ENCODE data around the gene UPK3BL1. TPM values are rescaled to one million over a fixed set of nuclear protein-coding genes. Genes with fewer than 3 reads are reported as not detected.
"Not testable (repeated sequence)": the region's sequence is repeated elsewhere in the genome, so short reads cannot be mapped to it uniquely, and the experiment has no call there.

Gene UPK3BL1, protein sequence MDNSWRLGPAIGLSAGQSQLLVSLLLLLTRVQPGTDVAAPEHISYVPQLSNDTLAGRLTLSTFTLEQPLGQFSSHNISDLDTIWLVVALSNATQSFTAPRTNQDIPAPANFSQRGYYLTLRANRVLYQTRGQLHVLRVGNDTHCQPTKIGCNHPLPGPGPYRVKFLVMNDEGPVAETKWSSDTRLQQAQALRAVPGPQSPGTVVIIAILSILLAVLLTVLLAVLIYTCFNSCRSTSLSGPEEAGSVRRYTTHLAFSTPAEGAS
- 34.9 TPM for polyA plus RNA-seq (2012; ENCODE audit: missing spikeins)

DNA sequence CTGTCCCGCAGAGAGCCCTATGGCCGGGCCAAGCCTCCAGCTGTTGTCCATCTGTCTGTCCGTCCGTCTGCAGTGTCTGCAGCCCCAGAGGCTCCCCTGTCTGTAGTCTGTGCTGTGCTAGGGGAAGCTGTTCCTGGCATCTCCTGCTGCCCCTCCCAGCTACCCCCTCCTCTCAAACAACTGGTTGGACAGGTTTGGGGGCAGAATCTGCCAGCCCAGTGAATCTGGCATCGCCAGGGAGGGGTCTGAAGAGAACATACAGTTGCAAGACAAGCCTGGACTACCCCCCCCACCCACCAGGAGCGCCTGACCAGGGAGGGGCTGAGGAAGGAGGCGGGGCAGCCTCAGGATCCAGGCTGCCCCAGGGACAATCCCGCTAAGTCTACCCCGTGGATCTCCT is at the start of gene UPK3BL1:
Gene UPK3BL1, minus strand, starts transcription at position 101 of the 400 bp plus-strand sequence. Its CDS starts 50 bp downstream, at position 51.
- not testable (repeated sequence) for FAIRE-seq; DNase-seq (ENCODE audit: insufficient read length)

DNA sequence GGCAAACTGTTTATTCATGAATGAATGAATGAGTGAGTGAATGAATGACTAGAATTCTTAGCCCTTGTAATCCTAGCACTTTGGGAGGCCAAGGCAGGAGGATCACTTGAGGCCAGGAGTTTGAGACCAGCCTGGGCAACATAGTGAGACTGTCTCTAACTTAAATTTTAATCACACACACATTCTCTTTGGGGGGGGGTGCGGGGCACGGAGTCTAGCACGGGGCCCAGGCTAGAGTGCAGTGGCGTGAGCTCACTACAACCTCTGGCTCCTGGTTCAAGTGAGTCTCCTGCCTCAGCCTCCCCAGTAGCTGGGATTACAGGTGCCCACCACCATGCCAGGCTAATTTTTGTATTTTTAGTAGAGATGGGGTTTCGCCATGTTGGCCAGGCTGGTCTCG is 48.0 kb upstream of the UPK3BL1 start:
- FAIRE-seq = not testable (repeated sequence)

DNA sequence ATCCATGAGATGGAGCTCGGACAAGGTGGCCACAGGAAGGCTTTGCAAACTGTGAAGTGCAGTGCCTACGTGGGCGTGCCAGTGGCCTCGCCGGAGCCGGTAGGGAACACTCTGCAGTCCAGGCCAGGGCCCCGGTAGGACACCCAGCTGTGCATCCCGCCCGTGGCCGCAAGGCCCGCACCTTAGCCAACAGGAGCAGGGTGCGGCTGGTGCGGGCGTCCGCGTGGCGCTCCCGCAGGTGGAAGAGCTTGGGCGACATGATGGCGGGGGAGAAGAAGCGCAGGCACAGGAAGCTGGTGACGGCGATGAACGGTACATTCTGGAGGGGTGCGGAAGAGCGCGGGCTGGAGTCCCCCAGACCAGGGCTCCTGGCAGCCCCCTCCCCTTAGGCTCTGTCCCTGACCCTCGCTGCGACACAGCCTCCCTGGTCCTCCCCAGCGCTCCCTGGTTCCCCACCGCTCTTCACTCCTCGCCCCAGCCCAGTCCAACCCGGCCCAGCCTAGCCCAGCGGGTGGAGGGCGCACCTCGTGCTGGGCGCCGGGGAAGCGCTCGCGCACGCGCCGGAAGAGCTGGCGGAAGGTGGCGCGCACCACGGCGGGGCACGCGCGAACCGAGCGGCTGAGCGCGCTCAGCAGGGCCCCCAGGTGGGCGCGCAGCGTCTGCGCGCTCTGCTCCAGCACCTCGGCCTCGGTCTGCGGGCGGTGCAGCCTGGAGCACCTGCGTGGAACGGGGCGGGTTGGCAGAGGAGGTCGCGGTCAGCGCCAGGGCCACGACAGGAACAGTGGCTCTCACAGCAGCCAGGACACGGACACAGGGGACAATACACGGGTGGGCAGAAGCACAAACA is 47.1 kb upstream of the UPK3BL1 start:
- FAIRE-seq; DNase-seq (ENCODE audit: insufficient read length): not testable (repeated sequence)

More for the DNA sequence above, 48.0 kb upstream of the UPK3BL1 start:
- DNase-seq (ENCODE audit: insufficient read length) = not testable (repeated sequence)

DNA sequence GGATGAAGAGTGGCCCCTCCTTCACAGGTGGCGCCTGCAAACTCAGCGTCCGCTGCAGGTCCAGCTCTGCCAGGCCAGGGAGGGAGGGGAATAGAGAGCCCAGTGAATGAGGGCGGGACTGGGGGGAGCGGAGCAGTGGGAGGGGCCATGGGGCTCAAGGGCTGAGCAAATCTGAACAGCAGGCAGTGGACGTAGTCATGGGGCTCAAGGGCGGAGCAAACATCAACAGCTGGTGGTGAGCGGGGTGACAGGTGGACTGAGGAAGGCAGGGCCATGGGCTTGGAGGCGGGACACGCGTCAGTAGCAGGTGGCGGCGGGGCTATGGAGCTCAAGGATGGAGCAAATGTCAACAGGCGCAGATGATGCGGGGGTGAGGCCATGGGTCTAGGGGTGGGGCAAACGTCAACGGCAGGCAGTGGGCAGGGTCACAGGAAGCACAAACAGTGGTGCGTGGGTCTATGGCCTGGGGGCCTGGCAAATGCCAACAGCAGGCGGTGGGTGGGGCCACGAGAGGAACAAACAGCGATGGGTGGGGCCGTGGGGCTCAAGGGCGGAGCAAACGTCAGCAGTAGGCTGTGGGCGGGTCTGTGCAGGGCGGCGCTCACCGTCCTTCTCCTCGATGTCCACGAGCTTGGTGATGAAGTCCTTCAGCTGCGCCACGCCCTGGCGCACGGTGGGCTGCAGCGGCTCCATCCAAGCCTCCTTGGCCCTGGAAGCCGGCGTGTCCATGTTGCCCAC is 45.9 kb upstream of the UPK3BL1 start:
- FAIRE-seq; DNase-seq (ENCODE audit: insufficient read length): not testable (repeated sequence)

DNA sequence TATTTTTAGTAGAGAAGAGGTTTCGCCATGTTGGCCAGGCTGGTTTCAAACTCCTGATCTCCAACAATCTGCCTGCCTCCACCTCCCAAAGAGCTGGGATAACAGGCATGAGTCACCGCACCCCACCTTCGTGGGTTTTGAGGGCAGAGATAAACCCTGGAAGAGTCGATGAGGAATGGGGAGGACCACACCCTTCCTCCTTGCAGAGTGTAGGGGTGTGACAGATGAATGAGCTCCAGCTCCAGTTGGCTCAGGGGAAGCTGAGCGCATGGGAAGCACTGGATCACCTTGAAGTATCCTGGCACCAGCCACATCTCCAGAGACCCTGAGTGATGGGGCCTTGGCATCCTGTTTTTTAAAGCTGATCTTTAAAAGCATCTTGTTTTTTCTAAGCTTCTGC is 40.0 kb upstream of the UPK3BL1 start:
- DNase-seq (ENCODE audit: insufficient read length); FAIRE-seq: not testable (repeated sequence)

DNA sequence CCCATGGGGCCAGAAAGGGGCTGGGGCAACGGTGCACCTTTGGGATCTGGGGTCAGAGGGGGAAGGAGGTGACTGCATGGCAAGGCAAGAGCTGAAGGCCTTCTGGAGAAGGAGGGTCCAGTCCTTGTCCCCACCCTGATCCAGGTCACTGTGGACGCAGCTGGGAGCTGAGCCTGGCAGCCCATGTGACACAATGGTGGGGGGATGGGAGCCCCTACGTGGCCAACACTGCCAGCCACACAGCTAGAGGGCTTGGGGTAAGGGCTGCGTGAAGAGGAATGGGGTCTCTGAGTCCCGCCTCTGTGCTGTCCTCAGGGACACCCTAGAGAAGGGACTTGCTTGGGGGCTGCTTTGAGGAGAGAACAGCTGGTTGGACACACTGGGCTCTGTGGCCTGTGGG is 38.2 kb upstream of the UPK3BL1 start:
- not testable (repeated sequence) for FAIRE-seq; DNase-seq (ENCODE audit: insufficient read length)

DNA sequence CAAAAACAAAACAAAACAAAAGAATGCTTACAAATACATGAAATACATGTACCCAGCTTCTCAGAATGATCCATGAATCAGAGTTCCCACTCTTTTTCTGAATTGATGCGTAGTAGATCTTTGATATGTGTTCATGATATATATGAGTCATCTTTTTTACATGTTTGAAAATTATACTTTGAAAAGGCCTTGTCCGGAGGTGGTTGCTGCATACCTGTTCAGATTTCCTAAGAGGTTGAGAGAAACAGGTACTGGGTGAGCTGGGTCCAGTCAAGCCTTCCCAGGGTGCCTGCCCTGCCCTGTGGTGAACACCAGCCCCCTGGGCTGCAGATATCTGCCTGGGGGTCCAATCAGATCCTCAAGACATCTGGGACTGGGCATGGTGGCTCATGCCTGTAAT is 33.0 kb upstream of the UPK3BL1 start:
- not testable (repeated sequence) for FAIRE-seq; DNase-seq (ENCODE audit: insufficient read length)

DNA sequence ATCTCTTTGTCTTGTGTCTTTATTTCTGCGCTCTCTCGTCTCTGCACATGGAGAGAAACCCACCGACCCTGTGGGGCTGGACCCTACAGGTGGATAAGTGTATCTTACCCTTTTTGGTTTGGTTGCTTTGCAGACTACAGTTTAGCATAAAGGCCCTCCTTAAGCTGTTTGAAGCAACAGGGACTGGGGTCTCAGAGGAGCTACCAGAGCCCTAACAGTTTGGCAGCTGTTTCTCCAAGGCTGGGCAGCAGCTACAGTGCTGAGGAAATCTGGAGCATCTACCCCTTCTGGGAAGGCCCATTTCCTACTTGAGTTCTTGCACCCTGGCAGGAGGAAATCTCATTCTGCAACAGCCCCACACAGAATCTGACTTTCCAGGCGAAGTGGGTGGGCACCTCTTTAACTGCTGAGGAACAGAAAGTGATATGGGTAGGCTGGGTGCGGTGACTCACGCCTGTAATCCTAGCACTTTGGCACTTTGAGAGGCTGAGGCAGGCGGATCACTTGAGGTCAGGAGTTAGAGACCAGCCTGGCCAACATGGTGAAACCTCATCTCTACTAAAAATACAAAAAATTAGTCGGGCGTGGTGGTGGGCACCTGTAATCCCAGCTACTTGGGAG is 31.0 kb upstream of the UPK3BL1 start:
- not testable (repeated sequence) for FAIRE-seq

DNA sequence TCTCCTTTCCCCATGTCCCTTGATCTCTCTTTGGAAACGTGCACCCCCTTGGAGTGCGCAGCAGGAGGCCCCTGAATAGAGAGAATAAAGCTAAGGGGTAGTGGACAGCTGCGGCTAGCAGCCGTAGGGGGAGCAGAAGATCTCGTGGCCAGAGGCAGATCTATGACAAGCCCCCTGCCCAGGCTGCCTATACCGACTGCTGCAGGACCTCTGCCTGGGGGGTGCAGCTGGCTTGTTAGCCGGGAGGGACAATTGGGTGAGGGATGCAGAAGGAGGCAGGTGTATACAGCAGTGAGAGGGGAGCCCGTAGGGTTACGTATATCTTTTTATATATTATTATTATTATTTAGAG is 29.3 kb upstream of the UPK3BL1 start:
- DNase-seq (ENCODE audit: insufficient read length); FAIRE-seq: not testable (repeated sequence)

More for the DNA sequence above, 31.0 kb upstream of the UPK3BL1 start:
- not testable (repeated sequence) for DNase-seq (ENCODE audit: insufficient read length)

DNA sequence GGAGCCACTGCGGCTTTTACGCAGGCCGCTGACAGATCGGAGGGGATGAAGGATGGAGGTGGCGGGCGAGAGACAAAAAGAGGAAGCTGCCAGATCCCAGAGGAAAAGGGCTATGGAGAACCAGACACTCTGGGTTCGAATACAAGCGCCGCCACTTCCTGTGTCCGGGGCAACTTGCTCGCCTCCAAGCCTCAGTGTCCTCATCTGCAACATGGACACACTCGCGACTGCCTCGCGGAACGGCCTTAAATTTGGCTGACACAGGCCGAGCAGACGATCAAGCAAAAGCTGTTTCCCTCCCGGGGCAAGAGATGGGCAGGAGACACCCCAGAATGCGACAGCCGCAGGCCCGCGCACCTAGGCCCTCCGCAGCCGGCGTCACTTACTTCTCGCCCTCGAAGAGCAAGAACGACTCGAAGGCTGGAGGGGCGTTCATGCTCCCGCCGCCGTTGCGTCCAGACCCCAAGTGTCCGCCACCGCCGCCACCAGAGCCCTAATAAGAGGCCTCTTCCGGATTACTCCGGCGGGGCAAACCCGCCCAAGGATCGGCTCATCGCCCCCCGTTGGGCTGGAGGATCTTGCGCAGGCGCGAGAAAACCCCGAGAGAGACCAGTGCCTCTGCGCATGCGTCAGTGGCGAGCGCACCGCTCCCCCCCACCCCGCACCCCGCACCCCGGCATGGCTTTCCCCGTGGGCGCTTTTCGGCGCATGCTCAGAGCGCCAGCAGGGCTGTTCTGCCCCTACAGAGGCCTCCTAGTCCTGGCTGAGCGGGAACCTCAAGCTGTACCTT is 28.8 kb upstream of the UPK3BL1 start, which contains the start of gene POLR2J2:
Gene POLR2J2, minus strand, starts transcription at position 498 of the 790 bp plus-strand sequence. Its CDS starts 62 bp downstream, at position 436.
- 0 out of 2 replicates have a peak, but pooled peaks have one; percentile 30 for TF ChIP-seq TAF1 (IDR thresholded peaks at IDR 0.05; ENCODE audit: borderline replicate concordance, low read depth, low read length)
- TF ChIP-seq POLR2A (IDR thresholded peaks at IDR 0.05; ENCODE audit: low read depth, low read length) = peak; percentile 35; the same call in 1 of the 2 replicates
- DNase-seq (ENCODE audit: insufficient read length) = peak; percentile 47
- FAIRE-seq = not testable (repeated sequence)

DNA sequence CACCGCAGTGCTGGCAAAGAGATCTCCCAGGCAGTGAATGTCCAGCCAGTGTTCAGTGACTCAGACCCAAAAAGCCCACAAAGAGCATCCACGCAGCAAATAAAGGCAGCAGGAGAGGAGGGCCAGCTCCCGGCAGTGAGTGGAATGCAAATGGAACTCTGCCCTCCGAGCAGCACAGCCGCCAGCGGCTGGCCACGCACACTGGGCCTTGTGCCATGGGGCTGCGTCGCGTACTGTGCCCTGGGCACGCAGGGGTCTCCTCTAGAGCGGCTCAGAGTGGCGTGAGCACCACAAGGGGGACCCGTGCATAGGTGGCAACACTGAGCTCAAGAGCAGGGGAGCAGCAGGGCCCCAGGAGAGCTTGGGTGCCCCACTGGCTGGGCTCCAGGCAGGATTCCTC is 24.9 kb upstream of the UPK3BL1 start:
- FAIRE-seq; DNase-seq (ENCODE audit: insufficient read length): not testable (repeated sequence)

DNA sequence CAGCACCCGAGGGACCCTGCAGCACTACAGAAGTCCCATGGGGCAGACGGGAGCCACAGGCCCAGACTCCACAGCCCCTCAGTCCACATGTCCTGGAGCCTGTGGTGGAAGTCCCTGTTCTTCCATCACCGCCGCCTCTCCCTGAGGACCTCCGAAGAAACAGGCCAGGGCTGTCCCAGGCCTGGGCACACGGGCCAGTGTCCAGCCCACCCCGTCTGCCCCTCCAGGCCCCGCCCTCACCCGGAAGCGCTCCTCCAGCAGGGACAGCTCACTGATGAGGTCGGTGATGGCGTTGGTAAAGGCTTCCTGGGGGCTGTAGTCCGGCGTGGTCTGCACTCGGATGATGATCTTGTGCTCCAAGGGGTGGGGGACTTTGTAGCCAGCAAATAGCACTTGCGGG is 24.3 kb upstream of the UPK3BL1 start:
- not testable (repeated sequence) for DNase-seq (ENCODE audit: insufficient read length); FAIRE-seq

DNA sequence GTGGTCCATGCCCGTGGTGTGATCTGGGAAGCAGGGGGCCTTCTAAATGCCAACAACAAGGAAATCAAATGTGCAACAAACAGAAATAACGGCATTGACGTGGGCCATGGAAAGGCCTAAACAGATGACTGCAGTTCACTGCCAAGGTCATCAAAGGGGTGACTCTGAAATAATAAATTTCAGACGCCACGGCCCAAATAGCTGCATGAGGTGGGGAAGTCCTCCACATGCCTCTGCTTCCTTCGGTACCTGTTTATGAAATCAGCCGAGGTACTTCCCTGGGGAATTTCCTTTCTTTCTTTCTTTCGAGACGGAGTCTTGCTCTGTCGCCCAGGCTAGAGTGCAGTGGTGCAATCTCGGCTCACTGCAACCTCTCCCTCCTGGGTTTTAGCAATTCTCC is 22.2 kb upstream of the UPK3BL1 start:
- not testable (repeated sequence) for FAIRE-seq; DNase-seq (ENCODE audit: insufficient read length)

DNA sequence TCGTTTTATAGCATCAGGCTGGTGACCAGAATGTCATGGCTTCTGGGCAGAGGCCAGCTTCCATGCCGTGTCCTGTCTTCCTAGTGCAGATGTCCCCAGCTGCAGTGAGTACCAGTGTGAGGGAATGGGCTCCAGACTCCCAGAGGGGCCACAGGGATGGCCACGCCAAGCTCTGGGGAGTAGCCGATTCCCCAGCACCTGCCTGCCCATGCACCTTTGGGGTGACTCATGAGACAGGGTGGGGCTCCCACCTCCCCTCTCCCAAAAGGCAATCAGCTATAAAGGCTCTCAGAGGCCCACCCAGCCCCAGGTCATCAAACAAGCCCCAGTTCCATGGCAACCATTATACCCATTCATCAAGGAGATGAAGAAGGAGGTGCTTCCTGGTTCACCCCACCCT is 7.3 kb upstream of the UPK3BL1 start, which contains the start of gene SPDYE2B:
Gene SPDYE2B, plus strand, starts transcription at position 396 of the 400 bp plus-strand sequence. CDS start 2,030 bp downstream, outside the sequence.
- FAIRE-seq; DNase-seq (ENCODE audit: insufficient read length): not testable (repeated sequence)

DNA sequence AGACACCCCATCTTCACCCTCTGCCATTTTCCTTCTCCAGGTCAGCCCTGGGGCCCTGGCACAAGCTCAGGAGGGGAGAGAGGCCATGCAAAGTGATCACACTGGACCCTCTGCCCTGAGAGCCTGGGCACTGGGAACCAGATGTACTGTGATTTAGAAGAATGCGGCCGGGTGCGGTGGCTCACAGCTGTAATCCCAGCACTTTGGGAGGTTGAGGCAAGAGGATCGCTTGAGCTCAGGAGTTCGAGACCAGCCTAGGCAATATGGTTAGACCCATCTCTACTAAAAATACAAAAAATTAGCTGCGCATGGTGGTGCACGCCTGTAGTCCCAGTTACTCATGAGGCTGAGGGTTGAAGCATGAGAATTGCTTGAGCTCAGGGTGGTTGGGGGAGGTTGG is 5.2 kb upstream of the UPK3BL1 start:
- FAIRE-seq; DNase-seq (ENCODE audit: insufficient read length): not testable (repeated sequence)

DNA sequence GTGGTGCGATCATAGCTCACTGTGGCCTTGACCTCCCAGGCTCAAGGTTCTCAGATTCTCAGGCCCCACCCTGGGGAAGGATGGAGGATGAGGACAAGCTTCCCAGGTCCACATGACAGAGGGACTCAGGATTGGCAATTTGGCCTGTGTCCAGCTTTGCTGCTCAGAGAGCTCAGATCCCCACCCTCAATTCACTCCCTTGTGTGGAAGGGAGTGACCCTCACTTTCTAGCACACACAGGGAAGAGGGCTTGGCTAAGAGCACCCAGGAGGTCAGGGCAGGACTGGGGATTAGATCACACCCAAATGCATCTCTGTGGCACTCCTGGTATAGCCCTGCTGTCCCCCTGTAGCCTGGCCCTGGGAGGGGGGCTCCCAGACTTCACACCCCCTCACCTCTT is 813 bp upstream of the UPK3BL1 start:
- not testable (repeated sequence) for DNase-seq (ENCODE audit: insufficient read length); FAIRE-seq

DNA sequence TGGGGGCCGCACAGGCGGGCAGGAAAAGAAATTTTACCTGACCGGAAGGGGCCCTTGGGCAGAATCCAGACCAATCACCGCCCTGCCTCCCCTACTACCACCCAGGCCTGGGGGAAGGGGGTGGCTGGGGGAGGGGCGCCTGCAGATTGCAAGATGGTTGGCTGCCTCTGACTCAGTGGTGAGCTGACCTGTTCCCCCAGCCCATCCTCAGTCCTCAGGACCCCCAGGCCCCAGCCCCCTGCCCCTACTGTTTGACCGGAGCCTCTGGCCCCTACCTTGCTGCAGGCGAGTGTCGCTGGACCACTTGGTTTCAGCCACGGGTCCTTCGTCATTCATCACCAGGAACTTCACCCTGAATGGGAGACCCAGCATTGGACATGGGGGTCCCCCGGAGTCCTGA is 3.7 kb downstream of the UPK3BL1 start:
- DNase-seq (ENCODE audit: insufficient read length); FAIRE-seq: not testable (repeated sequence)

DNA sequence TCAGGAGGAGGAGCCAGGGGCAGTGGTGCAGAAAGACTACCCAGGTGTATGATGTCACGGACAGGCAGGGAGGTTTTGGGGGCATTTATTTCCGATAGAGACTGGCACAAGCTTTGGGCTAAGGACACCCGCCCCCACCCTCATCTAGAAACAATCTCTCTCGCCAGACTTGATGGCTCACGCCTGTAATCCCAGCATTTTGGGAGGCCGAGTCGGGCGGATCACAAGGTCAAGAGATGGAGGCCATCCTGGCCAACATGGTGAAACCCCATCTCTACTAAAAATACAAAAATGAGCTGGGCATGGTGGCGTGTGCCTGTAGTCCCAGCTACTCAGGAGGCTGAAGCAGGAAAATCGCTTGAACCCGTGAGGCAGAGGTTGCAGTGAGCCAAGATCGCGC is 5.6 kb downstream of the UPK3BL1 start:
- not testable (repeated sequence) for FAIRE-seq; DNase-seq (ENCODE audit: insufficient read length)

Data from GM12892 (cell line).